Effector memory CD4-positive, alpha-beta T cell (primary cell): Measurements from ENCODE around the gene RPS16.

ENCODE experiments used
- DNase-seq, 3 donors: peaks; one replicate each; pipeline ENCODE4 v3.0.0-alpha.2; 2020
- H3K27ac ChIP-seq: 2 replicates; pipeline ENCODE4 v1.7.0; 2013; ENCODE audit warnings: mild to moderate bottlenecking, low read length, moderate library complexity; ENCODE audit not compliant: insufficient read depth, poor library complexity, severe bottlenecking
- H3K27me3 ChIP-seq: replicated peaks from 2 replicates; pipeline ENCODE4 v1.7.0; 2013; ENCODE audit warnings: mild to moderate bottlenecking, low read length; ENCODE audit not compliant: insufficient read depth, control insufficient read depth, poor library complexity, severe bottlenecking
- H3K36me3 ChIP-seq: 2 replicates; pipeline ENCODE4 v1.7.0; 2013; ENCODE audit warnings: mild to moderate bottlenecking, low read length, moderate library complexity; ENCODE audit not compliant: control insufficient read depth, insufficient read depth
- H3K4me1 ChIP-seq: 2 replicates; pipeline ENCODE4 v1.7.0; 2013; ENCODE audit warnings: low read length, mild to moderate bottlenecking; ENCODE audit not compliant: control insufficient read depth, insufficient read depth, poor library complexity, severe bottlenecking
- H3K4me3 ChIP-seq: 2 replicates; pipeline ENCODE4 v1.7.0; 2013; ENCODE audit warnings: low read length, low read depth, mild to moderate bottlenecking; ENCODE audit not compliant: insufficient read depth, poor library complexity, severe bottlenecking
- H3K9me3 ChIP-seq: 2 replicates; pipeline ENCODE4 v1.7.0; 2013; ENCODE audit warnings: mild to moderate bottlenecking, low read length, moderate library complexity; ENCODE audit not compliant: control insufficient read depth

The RPS16 gene

DNA sequence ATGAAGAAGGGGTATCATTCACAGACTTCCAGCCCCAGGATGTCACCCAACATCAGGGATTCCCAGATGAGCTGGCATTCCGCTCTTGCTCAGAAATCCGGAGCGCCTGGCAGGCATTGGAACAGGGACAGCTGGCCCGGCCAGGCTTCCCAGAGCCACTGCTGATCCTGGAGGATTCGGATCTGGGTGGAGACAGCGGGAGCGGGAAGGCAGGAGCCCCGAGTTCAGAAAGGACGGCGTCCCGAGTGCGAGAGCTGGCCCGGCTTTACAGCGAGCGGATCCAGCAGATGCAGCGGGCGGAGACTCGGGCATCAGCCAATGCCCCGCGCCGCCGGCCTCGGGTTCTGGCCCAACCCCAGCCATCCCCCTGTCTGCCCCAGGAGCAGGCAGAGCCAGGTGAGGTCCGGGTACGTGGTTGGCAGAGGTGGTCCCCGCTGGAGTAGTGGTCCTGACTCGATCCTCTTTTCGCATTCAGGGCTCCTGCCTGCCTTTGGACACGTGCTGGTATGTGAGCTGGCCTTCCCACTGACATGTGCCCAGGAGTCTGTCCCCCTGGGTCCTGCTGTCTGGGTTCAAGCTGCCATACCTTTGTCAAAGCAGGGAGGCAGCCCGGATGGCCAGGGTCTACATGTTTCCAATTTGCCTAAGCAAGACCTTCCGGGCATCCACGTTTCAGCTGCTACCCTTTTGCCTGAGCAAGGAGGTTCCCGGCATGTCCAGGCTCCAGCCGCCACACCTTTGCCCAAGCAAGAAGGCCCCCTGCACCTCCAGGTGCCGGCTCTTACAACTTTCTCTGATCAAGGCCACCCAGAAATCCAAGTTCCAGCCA is 12.3 kb downstream of the RPS16 start:
- H3K36me3 ChIP-seq: peaks cover 17% of the 10 kb centered on the region
- no peak for DNase-seq
- no peak overlapping the region for H3K27ac ChIP-seq
- H3K27me3 ChIP-seq: no peaks in the 10 kb centered on the region
- H3K4me3 ChIP-seq: no peak overlapping the region
- H3K9me3 ChIP-seq: no peaks in the 10 kb centered on the region
- no peaks in the 10 kb centered on the region for H3K4me1 ChIP-seq

DNA sequence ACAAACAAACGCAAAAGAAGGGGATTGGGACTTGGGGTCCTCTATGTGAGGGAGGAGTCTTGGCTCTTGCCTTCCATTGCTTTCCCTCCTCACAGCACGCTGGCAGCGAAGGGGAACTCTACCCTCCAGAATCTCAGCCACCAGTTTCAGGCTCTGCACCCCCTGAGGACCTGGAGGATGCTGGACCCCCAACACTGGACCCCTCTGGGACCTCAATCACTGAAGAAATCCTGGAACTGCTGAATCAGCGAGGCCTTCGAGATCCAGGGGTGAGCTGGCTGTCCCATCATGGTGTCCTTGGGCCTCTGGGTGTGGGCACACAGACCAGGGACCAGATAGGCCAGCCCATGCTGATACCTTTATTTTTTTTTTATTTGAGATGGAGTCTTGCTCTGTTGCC is 13.7 kb downstream of the RPS16 start:
- no peak for DNase-seq
- Histone ChIP-seq H3K27me3 (no peaks in the 10 kb centered on the region), H3K36me3 (peaks cover 17% of the 10 kb centered on the region), H3K4me1 (no peaks in the 10 kb centered on the region), H3K4me3 (no peak overlapping the region), H3K27ac (no peak overlapping the region), H3K9me3 (no peaks in the 10 kb centered on the region)

DNA sequence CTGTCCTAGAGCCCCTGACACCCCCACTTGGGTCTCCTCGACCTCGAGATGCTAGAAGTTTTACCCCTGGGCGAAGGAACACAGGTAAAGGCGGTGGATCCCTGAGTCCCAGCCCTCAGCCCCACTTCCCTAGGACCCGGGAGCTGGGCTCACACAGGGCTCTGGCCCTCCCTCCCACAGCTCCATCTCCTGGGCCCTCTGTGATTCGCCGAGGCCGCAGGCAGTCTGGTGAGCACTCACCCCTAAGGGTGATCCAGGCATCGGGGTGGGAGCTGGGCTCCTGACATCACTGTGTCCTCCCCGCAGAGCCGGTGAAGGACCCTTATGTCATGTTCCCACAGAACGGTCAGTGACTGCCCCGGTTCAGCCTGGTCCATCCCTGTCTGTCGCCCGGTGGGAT is 15.0 kb downstream of the RPS16 start:
- DNase-seq: no peak
- H3K9me3 ChIP-seq: no peaks in the 10 kb centered on the region
- H3K27me3 ChIP-seq: no peaks in the 10 kb centered on the region
- H3K36me3 ChIP-seq: peaks cover 17% of the 10 kb centered on the region
- no peaks in the 10 kb centered on the region for H3K4me1 ChIP-seq
- no peak overlapping the region for H3K4me3 ChIP-seq
- H3K27ac ChIP-seq: no peak overlapping the region

DNA sequence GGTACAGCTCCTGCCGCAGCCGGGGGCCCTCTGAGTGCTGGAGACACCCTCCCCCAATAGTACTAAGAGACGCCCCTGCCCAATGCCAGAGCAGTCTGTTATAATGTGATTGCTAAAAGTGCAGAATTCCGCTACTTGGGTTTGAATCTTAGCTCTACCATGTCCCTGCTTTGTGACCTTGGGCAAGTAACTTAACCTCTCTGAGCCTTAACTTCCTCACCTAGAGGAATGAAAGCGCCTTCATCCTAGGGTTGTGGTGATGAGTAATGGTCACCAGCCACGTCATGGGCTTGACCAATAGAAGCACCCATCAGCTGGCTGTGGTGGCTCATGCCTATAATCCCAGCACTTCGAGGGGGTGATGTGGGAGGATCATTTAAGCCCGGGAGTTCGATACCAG is 16.7 kb downstream of the RPS16 start:
- peaks cover 17% of the 10 kb centered on the region for H3K36me3 ChIP-seq
- no peak for DNase-seq

DNA sequence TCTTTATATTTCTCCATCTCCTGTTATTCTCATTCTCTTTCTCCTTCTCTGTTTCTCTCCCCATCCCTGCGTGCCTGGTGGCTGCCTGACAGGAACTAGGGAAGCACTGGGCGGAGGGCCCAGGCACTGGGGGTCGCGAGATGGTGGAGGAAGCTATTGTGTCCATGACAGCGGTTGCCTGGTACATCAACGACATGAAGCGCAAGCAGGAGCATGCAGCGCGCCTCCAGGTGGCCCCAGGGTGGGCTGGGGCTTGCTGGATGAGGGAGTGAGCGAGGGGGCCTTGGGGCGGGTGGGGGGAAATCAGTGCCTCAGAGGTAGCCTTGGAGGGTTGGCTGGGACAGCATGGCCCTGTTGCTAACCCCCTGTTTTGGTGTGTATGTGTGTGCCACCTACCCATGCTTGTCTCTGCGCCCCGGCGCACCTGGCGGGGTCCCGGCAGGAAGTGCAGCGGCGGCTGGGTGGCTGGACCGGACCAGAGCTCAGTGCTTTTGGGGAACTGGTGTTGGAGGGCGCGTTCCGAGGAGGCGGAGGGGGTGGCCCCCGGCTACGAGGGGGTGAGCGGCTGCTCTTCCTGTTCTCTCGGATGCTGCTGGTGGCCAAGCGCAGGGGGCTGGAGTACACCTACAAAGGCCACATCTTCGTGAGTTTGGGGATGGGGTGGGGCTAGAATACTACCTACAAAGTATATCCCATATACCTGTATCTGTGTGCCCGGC is 18.1 kb downstream of the RPS16 start:
- H3K36me3 ChIP-seq: peaks cover 11% of the 10 kb centered on the region
- no peak overlapping the region for H3K4me3 ChIP-seq
- peaks cover 14% of the 10 kb centered on the region for H3K4me1 ChIP-seq

More for the DNA sequence above, 16.7 kb downstream of the RPS16 start:
- no peak overlapping the region for H3K4me3 ChIP-seq
- no peak overlapping the region for H3K27ac ChIP-seq
- peaks cover under 1% of the 10 kb centered on the region for H3K4me1 ChIP-seq
- H3K27me3 ChIP-seq: no peaks in the 10 kb centered on the region
- H3K9me3 ChIP-seq: no peaks in the 10 kb centered on the region

DNA sequence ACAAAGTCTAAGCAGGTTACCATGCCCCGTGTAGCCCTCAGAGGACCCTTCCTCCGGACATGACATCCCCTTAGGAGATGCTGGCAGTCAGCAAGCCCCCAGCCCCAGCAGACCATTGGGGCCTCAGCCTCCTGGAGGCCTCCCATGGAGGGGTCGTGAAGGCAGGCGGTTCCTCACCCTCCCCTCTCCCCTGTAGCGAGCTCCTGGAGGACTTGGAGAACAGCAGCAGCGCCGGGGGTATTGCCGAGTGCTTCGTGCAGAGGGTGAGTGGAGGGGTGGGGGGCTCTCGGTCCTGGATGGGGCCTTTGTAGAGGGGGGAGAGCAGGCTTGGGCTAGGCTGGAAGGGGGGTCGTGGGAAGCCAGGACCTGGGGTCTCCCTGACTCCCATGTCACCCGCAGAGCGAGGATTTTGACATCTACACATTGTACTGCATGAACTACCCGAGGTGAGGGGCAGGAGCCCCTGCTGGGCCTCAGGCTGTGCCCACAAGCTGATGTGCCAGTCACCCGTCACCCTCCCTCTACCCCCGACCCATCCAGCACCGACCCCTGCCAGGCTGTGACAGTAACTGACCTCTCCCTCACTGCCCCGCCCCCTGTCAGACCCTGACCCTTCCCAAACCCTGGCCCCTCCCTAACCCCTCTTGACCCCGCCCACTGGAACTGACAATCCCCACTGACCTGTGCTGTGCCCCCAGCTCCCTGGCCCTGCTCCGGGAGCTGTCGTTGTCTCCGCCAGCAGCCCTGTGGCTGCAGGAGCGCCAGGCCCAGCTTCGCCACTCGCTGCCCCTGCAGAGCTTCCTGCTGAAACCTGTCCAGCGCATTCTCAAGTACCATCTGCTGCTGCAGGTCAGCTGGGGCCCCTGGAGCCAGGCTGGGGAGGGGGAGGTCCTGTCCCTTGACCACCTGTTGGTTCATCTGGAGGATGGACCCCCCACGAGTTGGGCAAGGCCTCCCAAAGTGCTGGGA is 19.3 kb downstream of the RPS16 start:
- no peak for DNase-seq
- H3K4me1 ChIP-seq: peaks cover 17% of the 10 kb centered on the region
- no peaks in the 10 kb centered on the region for H3K9me3 ChIP-seq

More for the DNA sequence above, 18.1 kb downstream of the RPS16 start:
- no peak for DNase-seq
- no peaks in the 10 kb centered on the region for H3K9me3 ChIP-seq
- H3K27ac ChIP-seq: no peak overlapping the region
- H3K27me3 ChIP-seq: no peaks in the 10 kb centered on the region

DNA sequence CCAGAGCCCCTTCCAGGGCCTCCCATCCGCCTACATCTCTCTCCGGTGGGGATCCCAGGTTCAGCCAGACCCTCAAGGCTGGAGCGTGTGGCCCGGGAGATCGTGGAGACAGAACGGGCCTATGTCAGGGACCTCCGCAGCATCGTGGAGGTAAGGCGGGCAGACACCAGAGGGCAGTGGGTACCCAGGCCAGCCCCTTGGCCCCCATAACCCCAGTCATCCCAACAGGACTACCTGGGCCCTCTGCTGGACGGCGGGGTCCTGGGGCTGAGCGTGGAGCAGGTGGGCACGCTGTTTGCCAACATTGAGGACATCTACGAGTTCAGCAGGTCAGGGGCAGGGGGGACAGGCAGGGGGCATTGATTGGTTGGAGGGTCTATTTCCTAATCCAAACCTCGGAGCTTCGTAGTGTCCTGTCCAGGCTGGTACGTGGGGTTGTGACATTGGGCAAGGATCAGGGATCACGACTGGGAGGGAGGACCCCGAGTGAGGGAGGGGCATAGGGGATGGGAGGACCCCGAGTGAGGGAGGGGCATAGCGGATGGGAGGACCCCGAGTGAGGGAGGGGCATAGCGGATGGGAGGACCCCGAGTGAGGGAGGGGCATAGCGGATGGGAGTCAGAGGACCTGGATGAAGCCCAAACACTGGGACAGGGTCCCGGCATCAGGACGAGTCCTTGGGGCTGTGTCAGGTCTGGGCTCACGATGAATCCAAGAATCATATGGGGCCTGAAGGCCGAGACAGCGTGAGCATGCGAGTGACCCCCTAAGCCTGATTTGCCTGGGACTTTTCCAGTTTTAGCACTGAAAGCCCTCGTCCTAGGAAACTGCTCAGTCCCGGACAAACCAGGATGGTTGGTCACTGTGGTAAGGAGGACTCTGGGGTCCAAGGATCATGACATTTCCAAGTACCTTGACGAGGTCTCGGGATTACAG is 20.4 kb downstream of the RPS16 start:
- no peaks in the 10 kb centered on the region for H3K9me3 ChIP-seq
- H3K4me3 ChIP-seq: no peak overlapping the region
- H3K27me3 ChIP-seq: no peaks in the 10 kb centered on the region
- DNase-seq: no peak
- H3K36me3 ChIP-seq: peaks cover 9% of the 10 kb centered on the region
- no peak overlapping the region for H3K27ac ChIP-seq
- peaks cover 27% of the 10 kb centered on the region for H3K4me1 ChIP-seq

More for the DNA sequence above, 19.3 kb downstream of the RPS16 start:
- Histone ChIP-seq H3K4me3 (no peak overlapping the region), H3K36me3 (peaks cover 9% of the 10 kb centered on the region), H3K27me3 (no peaks in the 10 kb centered on the region), H3K27ac (no peak overlapping the region)

DNA sequence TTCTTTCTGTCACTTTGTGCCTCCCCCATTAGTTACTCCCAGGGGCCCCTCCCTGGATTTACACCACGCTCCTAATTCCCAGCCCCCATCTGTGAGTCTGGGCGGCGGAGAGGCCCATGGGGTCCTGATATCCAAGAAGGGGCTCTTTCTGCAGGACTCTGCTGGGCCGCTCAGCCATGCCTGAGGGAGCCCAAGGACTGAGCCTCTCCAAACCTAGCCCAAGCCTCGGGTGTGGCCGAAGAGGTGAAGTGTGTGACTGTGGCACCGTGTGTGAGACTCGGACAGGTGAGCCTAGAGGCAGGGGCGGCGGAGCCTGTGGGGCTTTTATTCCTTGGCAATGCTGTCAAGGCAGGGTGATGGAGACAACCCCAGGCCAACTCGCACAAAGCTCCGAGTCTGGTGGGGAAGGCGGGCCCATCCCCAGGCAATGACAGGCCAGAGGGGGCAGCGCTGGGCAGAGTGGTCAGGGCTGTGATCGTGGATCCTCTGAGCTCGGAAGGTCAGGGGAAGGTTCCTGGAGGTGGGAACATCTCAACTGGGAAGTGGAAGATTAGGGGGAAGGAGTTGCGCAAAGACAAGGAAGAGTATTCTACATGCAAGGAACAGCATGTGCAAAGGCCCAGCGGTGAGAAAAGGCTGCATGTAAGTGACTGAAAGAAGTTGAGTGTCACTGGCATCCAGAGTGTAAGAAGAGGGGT is 21.7 kb downstream of the RPS16 start:
- Histone ChIP-seq H3K4me1 (peaks cover 31% of the 10 kb centered on the region), H3K27ac (peak overlapping the region; percentile 100), H3K27me3 (no peaks in the 10 kb centered on the region), H3K36me3 (peaks cover 6% of the 10 kb centered on the region), H3K4me3 (peak overlapping the region; percentile 85), H3K9me3 (no peaks in the 10 kb centered on the region)
- DNase-seq: no peak
